Stimulated activated CD4-positive, alpha-beta T cell treated with anti-CD3 and anti-CD28 coated beads, Interleukin-2, amount 100 ng/mL, for 4 hours (primary cell): ENCODE results near the gene CEMP1.

Experiments
- DNase-seq: peaks from one replicate; pipeline ENCODE4 v3.0.0-alpha.2; 2020; ENCODE audit warnings: low read depth

Gene CEMP1

GRCh38 chr16:2500430-2500917, 30.7 kb downstream of the CEMP1 start:
- no peak for DNase-seq

- DNase-seq = no peak
These were observed 31.2 kb downstream of the CEMP1 start for GRCh38 chr16:2499890-2500429.

GRCh38 chr16:2499454-2499853, 31.8 kb downstream of the CEMP1 start:
- DNase-seq = no peak

GRCh38 chr16:2498531-2499253, 32.5 kb downstream of the CEMP1 start:
- DNase-seq = no peak

GRCh38 chr16:2497695-2498484, 33.3 kb downstream of the CEMP1 start:
- DNase-seq = no peak

- DNase-seq = no peak
These were observed 34.0 kb downstream of the CEMP1 start for GRCh38 chr16:2497116-2497630.

- DNase-seq = no peak
These were observed 34.7 kb downstream of the CEMP1 start for GRCh38 chr16:2496223-2497115.

GRCh38 chr16:2495041-2495440, 36.2 kb downstream of the CEMP1 start:
- DNase-seq = no peak

GRCh38 chr16:2494616-2495015, 36.6 kb downstream of the CEMP1 start:
- no peak for DNase-seq

GRCh38 chr16:2493605-2494004, 37.6 kb downstream of the CEMP1 start:
- no peak for DNase-seq

GRCh38 chr16:2492292-2492691, 38.9 kb downstream of the CEMP1 start:
- no peak for DNase-seq

GRCh38 chr16:2490190-2491105, 40.8 kb downstream of the CEMP1 start:
- no peak for DNase-seq

GRCh38 chr16:2489581-2489980, 41.6 kb downstream of the CEMP1 start:
- DNase-seq = no peak

- DNase-seq = no peak
These were observed 43.2 kb downstream of the CEMP1 start for GRCh38 chr16:2487903-2488531.

- no peak for DNase-seq
These were observed 43.7 kb downstream of the CEMP1 start for GRCh38 chr16:2487517-2487842.

- DNase-seq = peak; percentile 83
These were observed 44.3 kb downstream of the CEMP1 start for GRCh38 chr16:2486645-2487516.

- no peak for DNase-seq
These were observed 45.2 kb downstream of the CEMP1 start for GRCh38 chr16:2485811-2486507.

- no peak for DNase-seq
These were observed 46.2 kb downstream of the CEMP1 start for GRCh38 chr16:2484898-2485508.
